BE2C (cell line): ENCODE data around the gene EVI5.

Experiments used
- DNase-seq: peaks from one replicate; pipeline ENCODE4 v3.0.0-alpha.2; 2020
- H3K27me3 ChIP-seq: fragments of 250-450 bp; sonication (Bioruptor Pico); 2 replicates; pipeline ENCODE4 v1.5.1; 2020; ENCODE audit warnings: mild to moderate bottlenecking
- H3K36me3 ChIP-seq: fragments of 250-450 bp; sonication (Bioruptor Pico); 2 replicates; pipeline ENCODE4 v1.5.1; 2020; ENCODE audit warnings: mild to moderate bottlenecking
- H3K4me1 ChIP-seq: fragments of 250-450 bp; sonication (Bioruptor Pico); 2 replicates; pipeline ENCODE4 v1.5.1; 2020
- H3K4me3 ChIP-seq: 2 replicates; pipeline ENCODE4 v1.5.1; 2011; ENCODE audit warnings: low read depth, low read length
- H3K9me3 ChIP-seq: fragments of 250-450 bp; sonication (Bioruptor Pico); 2 replicates; pipeline ENCODE4 v1.5.1; 2020
- TF ChIP-seq, protein P1 (sequence below): IDR thresholded peaks from 2 replicates; pipeline ENCODE4 v1.5.1; 2012; ENCODE audit warnings: mild to moderate bottlenecking, low read depth, low read length

EVI5 gene

GRCh38 chr1:92797961-92798360 lies 13.1 kb upstream of the EVI5 start:
- Histone ChIP-seq H3K9me3 (no peaks in the 10 kb centered on the region), H3K36me3 (no peaks in the 10 kb centered on the region), H3K4me1 (no peaks in the 10 kb centered on the region), H3K27me3 (no peaks in the 10 kb centered on the region), H3K4me3 (no peak overlapping the region)
- TF ChIP-seq, protein P1, sequence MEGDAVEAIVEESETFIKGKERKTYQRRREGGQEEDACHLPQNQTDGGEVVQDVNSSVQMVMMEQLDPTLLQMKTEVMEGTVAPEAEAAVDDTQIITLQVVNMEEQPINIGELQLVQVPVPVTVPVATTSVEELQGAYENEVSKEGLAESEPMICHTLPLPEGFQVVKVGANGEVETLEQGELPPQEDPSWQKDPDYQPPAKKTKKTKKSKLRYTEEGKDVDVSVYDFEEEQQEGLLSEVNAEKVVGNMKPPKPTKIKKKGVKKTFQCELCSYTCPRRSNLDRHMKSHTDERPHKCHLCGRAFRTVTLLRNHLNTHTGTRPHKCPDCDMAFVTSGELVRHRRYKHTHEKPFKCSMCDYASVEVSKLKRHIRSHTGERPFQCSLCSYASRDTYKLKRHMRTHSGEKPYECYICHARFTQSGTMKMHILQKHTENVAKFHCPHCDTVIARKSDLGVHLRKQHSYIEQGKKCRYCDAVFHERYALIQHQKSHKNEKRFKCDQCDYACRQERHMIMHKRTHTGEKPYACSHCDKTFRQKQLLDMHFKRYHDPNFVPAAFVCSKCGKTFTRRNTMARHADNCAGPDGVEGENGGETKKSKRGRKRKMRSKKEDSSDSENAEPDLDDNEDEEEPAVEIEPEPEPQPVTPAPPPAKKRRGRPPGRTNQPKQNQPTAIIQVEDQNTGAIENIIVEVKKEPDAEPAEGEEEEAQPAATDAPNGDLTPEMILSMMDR = no peak
- no peak for DNase-seq

DNA sequence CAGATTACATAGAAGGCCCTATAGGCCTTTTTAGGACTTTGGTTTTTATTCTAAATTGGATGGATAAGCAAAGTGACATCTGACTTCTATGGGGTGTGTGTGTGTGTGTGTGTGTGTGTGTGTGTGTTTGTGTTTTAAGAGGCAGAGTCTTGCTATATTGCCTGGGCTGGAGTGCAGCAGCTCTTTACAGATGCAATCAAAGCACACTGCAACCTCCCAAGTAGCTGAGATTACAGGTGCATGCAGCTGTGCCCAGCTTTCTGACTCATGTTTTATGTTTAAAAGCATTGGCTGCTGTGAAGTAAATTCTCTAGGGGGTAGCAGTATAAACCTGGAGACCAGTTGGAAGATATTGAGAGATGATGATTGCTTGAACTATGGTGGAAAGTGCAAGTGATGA lies 12.4 kb upstream of the EVI5 start:
- no peak for DNase-seq
- TF ChIP-seq, protein P1 = no peak
- Histone ChIP-seq H3K4me1 (no peaks in the 10 kb centered on the region), H3K4me3 (no peak overlapping the region), H3K9me3 (no peaks in the 10 kb centered on the region), H3K27me3 (no peaks in the 10 kb centered on the region), H3K36me3 (no peaks in the 10 kb centered on the region)

DNA sequence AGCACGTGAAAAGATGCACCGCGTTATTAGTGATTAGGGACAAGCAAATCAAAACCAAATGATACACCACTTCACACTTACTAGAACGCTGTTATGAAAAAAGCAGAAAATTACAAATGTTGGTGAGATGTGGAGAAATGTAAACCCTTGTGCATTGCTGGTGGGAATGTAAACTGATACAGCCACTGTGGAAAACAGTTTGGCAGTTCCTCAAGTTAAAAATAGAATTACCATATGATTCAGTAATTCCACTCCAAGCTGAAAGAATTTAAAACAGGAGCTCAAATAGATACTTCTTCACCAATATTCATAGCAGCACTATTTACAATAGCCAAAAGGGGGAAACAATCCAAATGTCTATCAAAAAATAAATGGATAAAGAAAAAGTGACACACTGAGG lies 10.3 kb upstream of the EVI5 start:
- TF ChIP-seq, protein P1 = no peak
- Histone ChIP-seq H3K9me3 (no peaks in the 10 kb centered on the region), H3K27me3 (no peaks in the 10 kb centered on the region), H3K4me3 (no peak overlapping the region), H3K36me3 (no peaks in the 10 kb centered on the region), H3K4me1 (no peaks in the 10 kb centered on the region)
- no peak for DNase-seq

GRCh38 chr1:92792340-92792782 lies 7.5 kb upstream of the EVI5 start:
- Histone ChIP-seq H3K27me3 (no peaks in the 10 kb centered on the region), H3K4me1 (no peaks in the 10 kb centered on the region), H3K4me3 (no peak overlapping the region), H3K36me3 (no peaks in the 10 kb centered on the region), H3K9me3 (no peaks in the 10 kb centered on the region)
- no peak for DNase-seq
- TF ChIP-seq, protein P1 = no peak

GRCh38 chr1:92791487-92792066 lies 6.7 kb upstream of the EVI5 start:
- H3K9me3 ChIP-seq = no peaks in the 10 kb centered on the region
- no peak for DNase-seq
- TF ChIP-seq, protein P1 = no peak

GRCh38 chr1:92790867-92791266 lies 6.0 kb upstream of the EVI5 start:
- Histone ChIP-seq H3K4me3 (no peak overlapping the region), H3K36me3 (no peaks in the 10 kb centered on the region), H3K27me3 (no peaks in the 10 kb centered on the region), H3K9me3 (no peaks in the 10 kb centered on the region), H3K4me1 (no peaks in the 10 kb centered on the region)
- TF ChIP-seq, protein P1 = no peak
- DNase-seq = no peak

More at GRCh38 chr1:92791487-92792066, 6.7 kb upstream of the EVI5 start:
- Histone ChIP-seq H3K36me3 (no peaks in the 10 kb centered on the region), H3K27me3 (no peaks in the 10 kb centered on the region), H3K4me1 (no peaks in the 10 kb centered on the region), H3K4me3 (no peak overlapping the region)
